Thyroid gland (tissue), 4 donors: Measurements from ENCODE around the gene SLC4A3.

Experiments
- CTCF ChIP-seq, 6 experiments: fragments of 200-600 bp in 3 of 6; fragments of 450-650 bp in 3 of 6; sonication (generic) in 3 of 6; IDR thresholded peaks; one replicate each; pipeline ENCODE4 v1.5.1; 2016 to 2019; ENCODE audit warnings: antibody characterized with exemption in 6 of 6, mild to moderate bottlenecking in 2 of 6, inconsistent platforms in 1 of 6, moderate library complexity in 1 of 6
- POLR2A ChIP-seq, 2 donors: fragments of 450-650 bp; IDR thresholded peaks; one replicate each; pipeline ENCODE4 v1.6.1; 2017; ENCODE audit warnings: antibody characterized with exemption in 2 of 2, mild to moderate bottlenecking in 2 of 2, moderate library complexity in 1 of 2

GRCh38 chr2:219636941-219637841 lies 9.8 kb downstream of the SLC4A3 start:
- no peak for TF ChIP-seq CTCF (IDR thresholded peaks at IDR 0.05)
- no peak for TF ChIP-seq POLR2A (IDR thresholded peaks at IDR 0.05)
